HG03354 (cell line): ENCODE results near the gene HHIPL1.

ENCODE experiments used
- ATAC-seq: cut with Tn5 transposase; IDR thresholded peaks from one replicate; pipeline ENCODE4 v1.9.1; 2021; ENCODE audit warnings: mild to moderate bottlenecking; ENCODE audit not compliant: unreplicated experiment, poor library complexity, severe bottlenecking

The HHIPL1 gene

DNA sequence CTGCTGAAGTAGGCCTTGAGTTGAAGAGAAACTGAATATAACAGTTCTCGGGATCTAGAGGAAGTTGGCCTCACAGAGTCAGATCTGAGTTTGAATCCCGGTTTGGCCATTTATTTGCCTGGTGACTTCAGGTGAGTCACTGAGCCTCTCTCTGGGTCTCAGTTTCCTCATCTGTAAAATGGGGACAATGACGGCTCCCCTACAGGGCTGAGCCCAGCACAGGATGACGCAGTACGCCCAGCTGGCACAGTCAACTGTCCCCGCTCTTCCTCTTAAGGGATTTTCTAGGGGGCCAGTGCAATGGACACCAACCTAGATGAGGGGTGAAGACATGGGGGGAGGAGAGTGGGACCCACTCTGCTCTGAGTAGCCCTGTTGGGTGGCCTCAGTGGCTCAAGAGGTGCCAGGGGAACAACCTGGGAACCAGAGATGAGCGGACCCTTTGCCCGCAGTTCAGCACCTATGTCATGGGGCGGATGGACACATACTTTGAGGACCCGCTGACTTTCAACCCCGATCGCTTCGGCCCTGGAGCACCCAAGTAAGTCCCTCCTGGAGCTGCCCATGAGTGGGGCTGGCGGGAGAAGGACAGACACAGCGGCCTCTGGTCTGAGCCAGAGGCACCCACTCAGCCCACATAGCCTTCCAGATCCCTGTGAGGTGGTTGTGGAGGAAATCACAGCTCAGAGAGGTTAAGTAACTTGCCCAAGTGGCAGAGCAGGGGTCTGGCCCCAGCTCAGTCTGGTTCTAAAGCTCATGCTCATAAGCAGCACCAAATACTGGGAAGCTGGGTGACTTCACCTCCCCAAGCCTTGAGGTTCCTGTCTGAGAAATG lies 80.2 kb downstream of the HHIPL1 start:
- ATAC-seq: no peak

DNA sequence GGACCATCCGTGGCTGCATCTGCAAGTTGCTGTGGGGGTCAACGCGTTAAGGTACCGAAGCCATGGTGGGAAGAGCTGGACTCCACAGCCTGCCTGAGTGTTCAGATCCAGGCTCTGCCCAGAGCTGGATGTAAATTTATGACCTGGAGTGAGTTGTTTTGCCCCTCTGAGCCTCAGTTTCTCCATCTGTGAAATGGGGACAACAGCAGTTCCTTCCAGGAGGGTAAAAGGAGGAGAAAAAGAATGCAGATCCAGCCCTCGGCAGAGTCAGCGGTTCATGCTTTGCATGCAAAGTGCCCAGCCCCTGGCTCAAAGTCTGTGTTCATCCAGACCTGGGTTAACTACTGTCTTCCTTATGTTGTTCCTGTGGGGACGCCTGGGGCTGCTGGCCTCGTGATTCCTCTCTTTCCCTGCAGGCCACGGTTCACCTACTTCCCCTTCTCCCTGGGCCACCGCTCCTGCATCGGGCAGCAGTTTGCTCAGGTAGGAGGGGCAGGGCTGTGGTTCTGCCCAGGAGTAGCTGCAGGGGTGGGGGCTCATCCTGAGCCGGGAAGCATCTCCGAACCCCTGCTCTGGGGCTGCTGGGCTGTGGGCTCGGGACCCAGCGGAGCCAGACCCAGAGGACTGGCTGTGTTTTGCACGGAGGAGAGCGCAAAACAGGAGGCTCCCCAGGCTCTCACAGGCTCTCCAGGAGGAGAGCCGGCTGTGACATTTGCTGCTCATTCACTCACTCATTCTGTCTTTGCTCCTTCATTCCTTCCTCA lies 81.0 kb downstream of the HHIPL1 start:
- no peak for ATAC-seq

DNA sequence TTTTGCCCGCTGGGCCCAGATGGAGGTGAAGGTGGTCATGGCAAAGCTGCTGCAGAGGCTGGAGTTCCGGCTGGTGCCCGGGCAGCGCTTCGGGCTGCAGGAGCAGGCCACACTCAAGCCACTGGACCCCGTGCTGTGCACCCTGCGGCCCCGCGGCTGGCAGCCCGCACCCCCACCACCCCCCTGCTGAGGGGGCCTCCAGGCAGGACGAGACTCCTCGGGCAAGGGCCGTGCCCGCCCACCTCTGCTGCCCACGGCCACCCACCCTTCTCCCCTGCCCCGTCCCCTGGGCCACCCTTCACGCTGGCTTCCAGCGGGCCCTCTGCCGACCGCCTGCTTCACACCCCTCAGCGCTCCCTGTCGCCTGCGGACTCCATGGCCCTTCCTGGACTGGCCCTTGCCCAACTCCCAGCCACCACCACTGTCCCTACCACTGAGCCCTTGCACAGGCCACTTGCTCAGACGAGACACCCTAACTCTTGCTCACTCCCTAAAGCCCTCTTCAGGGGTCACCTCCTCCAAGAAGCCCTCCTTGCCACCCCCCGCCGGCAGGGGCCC lies 81.7 kb downstream of the HHIPL1 start:
- no peak for ATAC-seq

DNA sequence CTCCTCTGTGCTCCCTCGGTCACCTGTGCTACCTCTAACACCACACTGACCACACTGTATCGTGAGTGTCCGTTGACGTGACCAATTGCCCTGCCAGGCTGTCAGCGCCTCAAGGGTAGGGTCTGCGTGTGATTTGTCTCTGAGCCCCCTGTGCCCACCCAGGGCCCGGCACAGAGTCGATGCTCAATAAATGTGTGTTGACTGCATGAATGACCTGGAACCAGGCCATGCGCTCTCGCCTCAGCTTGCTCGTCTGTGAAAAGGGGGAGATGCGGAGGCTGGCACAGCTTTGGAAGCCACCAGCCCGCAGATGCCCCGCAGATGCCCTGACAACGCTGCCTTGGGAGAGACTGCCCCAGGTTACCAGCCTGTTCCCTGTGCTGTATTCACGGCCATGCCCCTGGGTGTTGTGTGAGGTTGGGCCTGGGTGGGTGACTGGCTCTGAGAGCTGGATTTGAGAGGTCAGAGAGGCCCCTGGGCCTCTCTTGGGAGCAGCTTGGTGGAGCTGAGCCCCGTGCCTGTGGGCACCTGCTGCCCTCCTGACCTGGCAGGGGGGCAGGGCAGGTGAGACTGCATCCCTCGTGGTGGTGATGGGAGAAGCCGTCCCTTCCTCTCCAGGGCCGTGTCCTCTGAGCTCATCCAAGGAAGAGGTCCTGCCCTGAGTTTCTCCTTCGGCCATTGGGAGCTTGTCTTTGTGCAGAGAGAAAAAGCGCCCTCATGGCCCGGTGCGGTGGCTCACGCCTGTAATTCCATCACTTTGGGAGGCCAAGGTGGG lies 82.4 kb downstream of the HHIPL1 start:
- ATAC-seq: no peak

DNA sequence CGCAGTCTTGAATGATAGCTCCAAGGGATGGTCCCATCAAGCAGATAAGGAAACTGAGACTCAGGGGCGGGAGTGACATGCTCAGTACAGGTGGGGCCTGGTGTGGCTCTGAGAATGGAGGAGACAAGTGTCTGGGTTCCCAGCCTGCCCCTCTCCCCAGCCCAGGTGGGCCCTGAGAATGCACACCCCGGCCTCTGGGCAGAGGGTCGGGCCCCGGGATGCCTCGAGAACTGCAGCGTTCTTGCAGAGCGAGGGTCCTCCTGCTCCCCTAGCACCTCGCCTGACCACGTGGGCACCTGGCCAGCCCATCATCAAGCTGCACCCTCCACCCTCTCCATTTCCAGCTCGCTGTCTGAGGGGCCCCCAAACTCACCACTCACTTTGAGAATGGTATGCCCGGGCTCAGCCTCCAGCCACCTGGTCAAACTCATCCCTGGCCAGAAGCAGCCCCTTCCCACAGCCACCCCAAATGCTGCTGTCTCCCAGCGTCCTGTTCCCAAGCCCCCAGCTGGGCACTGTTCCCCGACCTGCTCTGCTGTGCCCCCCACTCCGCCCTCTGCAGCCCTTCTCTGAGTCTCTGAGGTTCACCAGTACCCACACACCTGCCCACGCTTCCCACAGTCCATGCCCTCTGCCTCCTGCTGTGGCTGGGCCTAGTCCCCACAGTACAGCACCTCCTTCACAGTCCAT lies 83.4 kb downstream of the HHIPL1 start:
- ATAC-seq: no peak

DNA sequence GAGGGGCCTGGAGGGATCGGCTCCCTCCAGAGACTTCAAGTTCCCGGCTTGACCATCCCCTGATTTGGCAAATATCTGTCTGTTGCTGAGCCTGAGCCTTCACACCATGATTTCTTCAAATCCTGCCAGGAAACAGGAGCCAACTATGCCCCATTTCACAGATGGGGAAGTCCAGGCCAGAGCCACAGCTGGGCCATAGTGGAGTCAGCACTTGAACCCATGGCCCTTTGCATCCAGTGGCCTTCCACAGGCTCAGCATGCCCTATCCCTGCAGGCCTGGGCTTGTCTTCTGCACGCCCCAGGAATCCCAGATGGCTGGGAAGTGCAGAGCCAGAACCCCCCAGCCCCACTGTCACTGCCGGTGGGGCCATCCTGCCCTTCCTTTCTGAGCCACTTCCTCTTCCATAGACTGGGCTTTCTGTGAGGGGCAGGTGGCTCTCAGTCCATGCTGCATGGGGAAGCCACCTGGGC lies 84.1 kb downstream of the HHIPL1 start:
- no peak for ATAC-seq
